ENCODE measurements around the gene MS4A6E. TPM values are rescaled to one million over a fixed set of nuclear protein-coding genes. Genes with fewer than 3 reads are reported as not detected.
"Not testable (repeated sequence)": the region's sequence is repeated elsewhere in the genome, so short reads cannot be mapped to it uniquely, and the experiment has no call there.

The MS4A6E gene, protein sequence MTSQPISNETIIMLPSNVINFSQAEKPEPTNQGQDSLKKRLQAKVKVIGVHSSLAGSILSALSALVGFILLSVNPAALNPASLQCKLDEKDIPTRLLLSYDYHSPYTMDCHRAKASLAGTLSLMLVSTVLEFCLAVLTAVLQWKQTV
- polyA plus RNA-seq (ENCODE audit: insufficient read length in 3 of 3), result not detected
- long read RNA-seq, donor 1, result 0 reads
- long read RNA-seq, donor 2, result 0 reads
- long read RNA-seq, donor 3, result 0 reads
- long read RNA-seq, donor 4, result 0 reads
- long read RNA-seq, donor 5, result 0 reads
- long read RNA-seq, donor 6, result 0 reads
- long read RNA-seq, donor 7, result 0 reads
- long read RNA-seq, donor 8, result 0 reads
- long read RNA-seq, donor 9, result 0 reads
- long read RNA-seq, donor 10, result 0 reads
- long read RNA-seq, donor 11, result 0 reads
- long read RNA-seq, donor 12, result 0 reads
- long read RNA-seq, donor 13, result 0 reads
- long read RNA-seq, donor 14, result 0 reads
- long read RNA-seq, donor 15, result 0 reads
- long read RNA-seq, donor 16, result 0 reads

GRCh38 chr11:60326955-60327354 lies at the start of gene MS4A6E:
MS4A6E (plus strand) TSS chr11:60327255; CDS start chr11:60334896, 7,641 bp downstream.
- no peak for DNase-seq (ENCODE audit: extremely low read depth in 1 of 11, low read depth in 9 of 11, low spot score in 4 of 11)

GRCh38 chr11:60280412-60280811 lies 46.6 kb upstream of the MS4A6E start, which contains the start of gene MS4A4A:
MS4A4A (plus strand) TSS chr11:60280666; CDS start chr11:60280676, 10 bp downstream.
- no peak for DNase-seq (ENCODE audit: extremely low read depth in 1 of 11, low read depth in 9 of 11, low spot score in 4 of 11)

GRCh38 chr11:60281485-60281884 lies 45.6 kb upstream of the MS4A6E start:
- DNase-seq (ENCODE audit: extremely low read depth in 1 of 11, low read depth in 9 of 11, low spot score in 4 of 11), result no peak

DNA sequence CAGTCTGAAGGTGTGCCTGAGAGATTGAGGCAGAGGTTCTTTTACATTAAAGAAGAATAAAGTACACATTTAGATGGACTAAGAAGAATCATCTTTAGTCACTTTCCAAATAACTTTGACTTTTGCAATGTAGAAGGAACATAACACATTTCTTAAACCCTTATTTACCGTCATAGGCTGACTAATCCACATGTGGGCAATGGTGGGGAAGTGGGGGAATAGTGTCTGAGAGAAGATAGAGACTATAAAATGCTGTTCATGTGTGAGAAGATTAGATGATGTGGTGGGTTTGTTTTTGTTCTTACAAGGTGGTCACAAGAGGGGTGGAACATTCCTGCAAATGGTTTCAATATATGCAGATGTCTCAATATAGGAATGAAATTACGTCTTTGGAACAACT lies 44.8 kb upstream of the MS4A6E start:
- DNase-seq (ENCODE audit: extremely low read depth in 1 of 11, low read depth in 9 of 11, low spot score in 4 of 11), result no peak

GRCh38 chr11:60285411-60286126 lies 41.5 kb upstream of the MS4A6E start:
- DNase-seq (ENCODE audit: extremely low read depth in 1 of 11, low read depth in 9 of 11, low spot score in 4 of 11), result not testable (repeated sequence)

GRCh38 chr11:60288531-60288930 lies 38.5 kb upstream of the MS4A6E start:
- no peak for DNase-seq (ENCODE audit: extremely low read depth in 1 of 11, low read depth in 9 of 11, low spot score in 4 of 11)

DNA sequence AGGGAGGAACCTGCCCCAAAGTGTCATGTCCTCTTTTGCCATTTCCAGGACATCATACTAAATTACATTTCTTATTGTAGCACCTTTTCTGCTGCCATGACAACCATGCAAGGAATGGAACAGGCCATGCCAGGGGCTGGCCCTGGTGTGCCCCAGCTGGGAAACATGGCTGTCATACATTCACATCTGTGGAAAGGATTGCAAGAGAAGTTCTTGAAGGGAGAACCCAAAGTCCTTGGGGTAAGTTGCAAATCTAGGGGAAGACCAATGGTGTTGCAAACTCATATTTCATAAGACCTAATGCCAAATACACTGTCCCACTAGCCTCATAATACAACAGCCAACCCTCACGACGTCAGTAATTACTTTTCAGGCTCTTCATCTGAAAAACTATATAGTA lies 34.9 kb upstream of the MS4A6E start:
- DNase-seq (ENCODE audit: extremely low read depth in 1 of 11, low read depth in 9 of 11, low spot score in 4 of 11), result no peak

- no peak for DNase-seq (ENCODE audit: extremely low read depth in 1 of 11, low read depth in 9 of 11, low spot score in 4 of 11)
Observed at GRCh38 chr11:60301178-60301577, 25.9 kb upstream of the MS4A6E start.

GRCh38 chr11:60301884-60302283 lies 25.2 kb upstream of the MS4A6E start:
- DNase-seq (ENCODE audit: extremely low read depth in 1 of 11, low read depth in 9 of 11, low spot score in 4 of 11), result not testable (repeated sequence)

GRCh38 chr11:60303661-60304060 lies 23.4 kb upstream of the MS4A6E start:
- DNase-seq (ENCODE audit: extremely low read depth in 1 of 11, low read depth in 9 of 11, low spot score in 4 of 11), result no peak

- no peak for DNase-seq (ENCODE audit: extremely low read depth in 1 of 11, low read depth in 9 of 11, low spot score in 4 of 11)
Observed at GRCh38 chr11:60305906-60306619, 21.0 kb upstream of the MS4A6E start.

DNA sequence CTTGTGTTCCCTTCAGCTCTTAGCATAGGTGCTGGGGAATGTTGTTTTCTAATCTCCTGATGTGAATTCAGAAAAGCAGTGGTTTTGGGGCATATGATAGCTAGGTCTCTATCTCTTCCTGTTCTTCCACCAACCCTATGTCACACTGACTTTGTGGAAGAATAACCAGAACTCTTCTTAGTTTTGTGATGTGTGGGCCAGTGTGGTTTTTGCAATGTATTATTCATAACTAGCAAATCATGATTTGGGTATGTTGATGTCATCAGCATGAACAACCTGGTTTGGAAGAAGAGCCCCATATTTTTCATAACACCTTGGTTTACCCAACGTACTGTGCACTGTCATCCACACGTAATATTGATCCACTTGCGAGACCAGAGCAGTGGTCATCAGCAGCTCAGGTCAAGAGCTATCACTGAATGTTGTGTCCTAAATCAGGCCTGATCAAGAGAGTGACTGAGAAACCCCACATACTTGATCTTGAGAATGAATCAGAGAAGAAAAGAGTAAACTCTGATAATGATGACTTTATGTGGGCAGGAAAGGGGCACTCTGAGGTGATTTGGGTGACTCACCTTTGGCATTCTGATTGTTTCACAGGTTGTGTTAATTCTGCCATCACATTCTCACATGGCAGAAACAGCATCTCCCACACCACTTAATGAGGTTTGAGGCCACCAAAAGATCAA lies 19.4 kb upstream of the MS4A6E start:
- DNase-seq (ENCODE audit: extremely low read depth in 1 of 11, low read depth in 9 of 11, low spot score in 4 of 11), result no peak

GRCh38 chr11:60310407-60310998 lies 16.6 kb upstream of the MS4A6E start:
- no peak for DNase-seq (ENCODE audit: extremely low read depth in 1 of 11, low read depth in 9 of 11, low spot score in 4 of 11)

DNA sequence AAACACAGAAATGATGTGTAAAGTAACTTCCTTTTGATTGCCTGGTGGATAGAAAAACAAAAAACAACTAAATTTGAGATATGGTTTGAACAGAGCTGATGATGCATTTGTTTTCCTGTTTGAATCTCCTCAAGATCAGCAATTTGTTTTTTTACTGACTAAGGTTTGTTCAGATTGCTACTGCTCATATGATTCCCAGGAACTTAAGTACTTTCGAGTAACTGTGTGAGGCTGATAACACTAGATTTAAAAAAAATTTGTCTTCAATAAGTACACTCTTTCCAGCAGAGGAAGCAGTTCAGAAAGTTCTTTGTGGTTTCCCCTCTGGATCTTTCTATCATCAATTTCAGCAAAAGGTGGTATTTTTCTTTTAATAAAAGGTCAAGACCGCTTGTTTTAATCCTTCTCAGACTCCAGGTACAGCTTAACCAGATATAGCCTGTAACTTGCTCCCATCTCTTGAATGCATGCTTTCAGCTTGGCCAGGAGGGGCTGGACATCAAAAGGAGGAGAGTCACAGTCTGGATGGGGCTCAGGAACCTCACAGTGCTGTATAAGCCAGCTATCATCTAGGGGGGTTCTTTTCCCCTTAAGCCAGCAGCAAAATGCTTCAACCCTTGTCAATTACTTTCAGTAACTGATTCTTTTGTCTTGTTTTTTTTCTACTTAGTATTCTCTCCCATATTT lies 12.3 kb upstream of the MS4A6E start:
- DNase-seq (ENCODE audit: extremely low read depth in 1 of 11, low read depth in 9 of 11, low spot score in 4 of 11), result no peak

GRCh38 chr11:60315871-60316270 lies 11.2 kb upstream of the MS4A6E start:
- DNase-seq (ENCODE audit: extremely low read depth in 1 of 11, low read depth in 9 of 11, low spot score in 4 of 11), result no peak

- no peak for DNase-seq (ENCODE audit: extremely low read depth in 1 of 11, low read depth in 9 of 11, low spot score in 4 of 11)
Observed at GRCh38 chr11:60316317-60316716, 10.7 kb upstream of the MS4A6E start.

GRCh38 chr11:60318726-60319125 lies 8.3 kb upstream of the MS4A6E start:
- DNase-seq (ENCODE audit: extremely low read depth in 1 of 11, low read depth in 9 of 11, low spot score in 4 of 11), result no peak

DNA sequence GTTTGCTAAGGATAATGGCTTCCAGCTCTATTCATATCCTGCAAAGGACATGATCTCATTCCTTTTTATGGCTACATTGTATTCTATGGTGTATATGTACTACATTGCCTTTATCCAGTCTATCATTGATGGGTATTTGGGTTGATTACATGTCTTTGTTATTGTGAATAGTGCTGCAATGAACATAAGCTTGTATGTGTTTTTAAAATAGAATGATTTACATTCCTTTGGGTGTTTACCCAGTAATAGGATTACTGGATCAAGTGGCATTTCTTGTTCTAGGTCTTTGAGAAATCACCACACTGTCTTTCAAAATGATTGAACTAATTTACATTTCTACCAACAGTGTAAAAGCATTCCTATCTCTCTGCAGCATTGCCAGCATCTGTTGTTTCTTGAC lies 6.0 kb upstream of the MS4A6E start:
- no peak for DNase-seq (ENCODE audit: extremely low read depth in 1 of 11, low read depth in 9 of 11, low spot score in 4 of 11)
